ENCODE data around the gene TAS1R1.

The TAS1R1 gene

DNA sequence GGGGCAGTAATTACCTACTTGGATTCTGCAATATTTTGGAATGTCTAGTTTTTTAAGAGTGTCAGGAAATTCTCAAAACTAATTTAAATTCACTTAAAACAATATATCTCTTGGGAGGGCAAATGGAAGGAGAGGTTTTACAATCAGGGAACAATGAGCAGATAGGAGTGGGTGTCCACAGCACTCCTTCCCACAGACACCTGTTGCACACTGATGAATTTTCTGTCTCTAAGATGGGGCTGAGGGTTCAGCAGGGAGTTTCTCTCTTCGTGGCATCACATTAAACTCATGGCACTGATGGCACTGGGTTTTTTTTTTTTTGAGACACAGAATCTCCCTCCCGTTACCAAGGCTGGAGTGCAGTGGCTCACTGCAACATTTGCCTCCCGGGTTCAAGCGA lies 63.9 kb downstream of the TAS1R1 start:
- Histone ChIP-seq H2AFZ (ENCODE audit: low read depth, low read length) (no peak overlapping the region), H3K4me3 (ENCODE audit: low read depth in 1 of 2, low read length in 2 of 2) (no peak overlapping the region), H3K9me3 (ENCODE audit: insufficient read depth, low read length, severe bottlenecking) (no peaks in the 10 kb centered on the region), H3K4me2 (ENCODE audit: insufficient read depth, low read length) (no peak overlapping the region), H3K27me3 (ENCODE audit: insufficient read depth, low read length, poor library complexity) (no peaks in the 10 kb centered on the region), H3K9ac (ENCODE audit: low read depth, low read length) (no peak overlapping the region), H3K36me3 (ENCODE audit: insufficient read depth, low read length) (peaks cover 74% of the 10 kb centered on the region), H3K27ac (ENCODE audit: low read length) (no peak overlapping the region), H3K79me2 (ENCODE audit: insufficient read depth, low read length) (peaks cover 66% of the 10 kb centered on the region), H4K20me1 (ENCODE audit: insufficient read depth, low read length) (peaks cover 69% of the 10 kb centered on the region), H3K4me1 (ENCODE audit: insufficient read depth, low read length) (peaks cover 16% of the 10 kb centered on the region)
- DNase-seq, result no peak
- no peak for ATAC-seq (ENCODE audit: insufficient read depth, low read depth)
- TF ChIP-seq, protein P1, sequence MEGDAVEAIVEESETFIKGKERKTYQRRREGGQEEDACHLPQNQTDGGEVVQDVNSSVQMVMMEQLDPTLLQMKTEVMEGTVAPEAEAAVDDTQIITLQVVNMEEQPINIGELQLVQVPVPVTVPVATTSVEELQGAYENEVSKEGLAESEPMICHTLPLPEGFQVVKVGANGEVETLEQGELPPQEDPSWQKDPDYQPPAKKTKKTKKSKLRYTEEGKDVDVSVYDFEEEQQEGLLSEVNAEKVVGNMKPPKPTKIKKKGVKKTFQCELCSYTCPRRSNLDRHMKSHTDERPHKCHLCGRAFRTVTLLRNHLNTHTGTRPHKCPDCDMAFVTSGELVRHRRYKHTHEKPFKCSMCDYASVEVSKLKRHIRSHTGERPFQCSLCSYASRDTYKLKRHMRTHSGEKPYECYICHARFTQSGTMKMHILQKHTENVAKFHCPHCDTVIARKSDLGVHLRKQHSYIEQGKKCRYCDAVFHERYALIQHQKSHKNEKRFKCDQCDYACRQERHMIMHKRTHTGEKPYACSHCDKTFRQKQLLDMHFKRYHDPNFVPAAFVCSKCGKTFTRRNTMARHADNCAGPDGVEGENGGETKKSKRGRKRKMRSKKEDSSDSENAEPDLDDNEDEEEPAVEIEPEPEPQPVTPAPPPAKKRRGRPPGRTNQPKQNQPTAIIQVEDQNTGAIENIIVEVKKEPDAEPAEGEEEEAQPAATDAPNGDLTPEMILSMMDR (IDR thresholded peaks at IDR 0.05; ENCODE audit: borderline replicate concordance, extremely low read depth, low read length, poor library complexity, severe bottlenecking), result no peak
- no peak for TF ChIP-seq EZH2 (IDR thresholded peaks at IDR 0.05; ENCODE audit: borderline replicate concordance, low read depth, low read length, severe bottlenecking)

- DNase-seq, result no peak
- no peak overlapping the region for H3K4me2 ChIP-seq (ENCODE audit: insufficient read depth, low read length)
- peaks cover 19% of the 10 kb centered on the region for H3K4me1 ChIP-seq (ENCODE audit: insufficient read depth, low read length)
- H3K79me2 ChIP-seq (ENCODE audit: insufficient read depth, low read length), result peaks cover 64% of the 10 kb centered on the region
- TF ChIP-seq, protein P1 (IDR thresholded peaks at IDR 0.05; ENCODE audit: borderline replicate concordance, extremely low read depth, low read length, poor library complexity, severe bottlenecking), result no peak
- no peak for TF ChIP-seq EZH2 (IDR thresholded peaks at IDR 0.05; ENCODE audit: borderline replicate concordance, low read depth, low read length, severe bottlenecking)
- no peak for ATAC-seq (ENCODE audit: insufficient read depth, low read depth)
- H3K4me3 ChIP-seq (ENCODE audit: low read depth in 1 of 2, low read length in 2 of 2), result no peak overlapping the region
- peaks cover 62% of the 10 kb centered on the region for H4K20me1 ChIP-seq (ENCODE audit: insufficient read depth, low read length)
- H3K27ac ChIP-seq (ENCODE audit: low read length), result no peak overlapping the region
- H3K27me3 ChIP-seq (ENCODE audit: insufficient read depth, low read length, poor library complexity), result no peaks in the 10 kb centered on the region
- no peak overlapping the region for H3K9ac ChIP-seq (ENCODE audit: low read depth, low read length)
- no peak overlapping the region for H2AFZ ChIP-seq (ENCODE audit: low read depth, low read length)
- no peaks in the 10 kb centered on the region for H3K9me3 ChIP-seq (ENCODE audit: insufficient read depth, low read length, severe bottlenecking)
- H3K36me3 ChIP-seq (ENCODE audit: insufficient read depth, low read length), result peaks cover 77% of the 10 kb centered on the region
These were observed 66.6 kb downstream of the TAS1R1 start for GRCh38 chr1:6621429-6622391.

DNA sequence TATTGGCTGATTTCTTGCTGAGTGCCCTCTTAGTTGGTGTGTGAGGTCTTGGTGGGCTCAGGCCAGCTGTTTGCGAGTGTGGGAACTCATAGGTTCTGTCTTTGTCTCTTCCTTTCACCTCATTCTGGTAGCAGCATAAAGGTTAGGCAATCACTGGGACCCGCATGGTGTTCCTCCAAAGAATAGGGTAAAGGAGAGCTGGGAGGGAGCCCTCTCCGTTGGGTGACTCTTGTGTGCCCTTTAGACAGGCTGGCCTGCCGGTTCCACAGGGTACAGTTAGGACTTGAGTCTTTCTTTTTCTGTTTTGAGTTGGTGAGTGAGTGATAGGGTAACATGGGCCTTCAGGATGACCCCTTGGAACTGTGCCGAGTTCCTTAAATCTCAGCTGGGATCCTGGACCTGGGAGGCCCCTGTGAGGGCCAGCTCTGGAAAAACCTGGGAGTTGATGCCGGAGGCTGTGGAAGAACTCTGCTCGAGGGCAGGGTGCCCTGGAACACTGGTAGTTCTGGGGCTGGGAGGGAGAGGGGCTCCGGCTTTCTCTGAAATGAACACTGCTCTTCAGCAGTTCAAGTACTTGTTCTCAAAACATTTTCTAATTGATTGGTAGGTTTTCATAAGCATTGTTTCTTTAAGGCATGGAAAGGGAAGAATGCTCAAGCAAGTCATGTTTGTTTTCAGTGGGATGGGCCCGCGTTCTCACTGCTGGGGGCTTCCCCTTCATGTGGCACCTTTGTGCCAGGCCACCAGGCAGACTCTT lies 67.5 kb downstream of the TAS1R1 start:
- peaks cover 64% of the 10 kb centered on the region for H3K79me2 ChIP-seq (ENCODE audit: insufficient read depth, low read length)
- no peak overlapping the region for H3K4me3 ChIP-seq (ENCODE audit: low read depth in 1 of 2, low read length in 2 of 2)
- no peak for DNase-seq
- no peak overlapping the region for H3K27ac ChIP-seq (ENCODE audit: low read length)
- peaks cover 78% of the 10 kb centered on the region for H3K36me3 ChIP-seq (ENCODE audit: insufficient read depth, low read length)
- peaks cover 63% of the 10 kb centered on the region for H4K20me1 ChIP-seq (ENCODE audit: insufficient read depth, low read length)
- TF ChIP-seq EZH2 (IDR thresholded peaks at IDR 0.05; ENCODE audit: borderline replicate concordance, low read depth, low read length, severe bottlenecking), result no peak
- TF ChIP-seq, protein P1 (IDR thresholded peaks at IDR 0.05; ENCODE audit: borderline replicate concordance, extremely low read depth, low read length, poor library complexity, severe bottlenecking), result no peak
- H3K9me3 ChIP-seq (ENCODE audit: insufficient read depth, low read length, severe bottlenecking), result no peaks in the 10 kb centered on the region
- no peaks in the 10 kb centered on the region for H3K27me3 ChIP-seq (ENCODE audit: insufficient read depth, low read length, poor library complexity)
- no peak overlapping the region for H2AFZ ChIP-seq (ENCODE audit: low read depth, low read length)
- ATAC-seq (ENCODE audit: insufficient read depth, low read depth), result no peak
- H3K9ac ChIP-seq (ENCODE audit: low read depth, low read length), result no peak overlapping the region
- H3K4me1 ChIP-seq (ENCODE audit: insufficient read depth, low read length), result peaks cover 23% of the 10 kb centered on the region
- H3K4me2 ChIP-seq (ENCODE audit: insufficient read depth, low read length), result no peak overlapping the region

Data from DND-41 (cell line).